Endodermal cell (in vitro differentiated cells): ENCODE measurements around the gene ANAPC10. TPM values are rescaled to one million over a fixed set of nuclear protein-coding genes. Genes with fewer than 3 reads are reported as not detected.

Source experiments
- DNase-seq: peaks from one replicate; pipeline ENCODE4 v3.0.0-alpha.2; 2017
- H3K27ac ChIP-seq: 2 replicates; pipeline ENCODE4 v1.5.1; 2013; ENCODE audit warnings: mild to moderate bottlenecking, low read depth, low read length, moderate library complexity
- H3K27me3 ChIP-seq: 2 replicates; pipeline ENCODE4 v1.6.1; 2013; ENCODE audit warnings: mild to moderate bottlenecking, low read length, moderate library complexity; ENCODE audit not compliant: insufficient read depth, control insufficient read depth, poor library complexity, severe bottlenecking
- H3K36me3 ChIP-seq: 2 replicates; pipeline ENCODE4 v1.7.0; 2013; ENCODE audit warnings: mild to moderate bottlenecking, low read length, moderate library complexity; ENCODE audit not compliant: control insufficient read depth, insufficient read depth
- H3K4me1 ChIP-seq: one replicate; pipeline ENCODE4 v1.7.0; 2013; ENCODE audit warnings: low read length; ENCODE audit not compliant: control insufficient read depth, insufficient read depth
- H3K4me3 ChIP-seq: 2 replicates; pipeline ENCODE4 v1.5.1; 2013; ENCODE audit warnings: mild to moderate bottlenecking, low read length, moderate library complexity
- H3K9ac ChIP-seq: 2 replicates; pipeline ENCODE4 v1.6.1; 2013; ENCODE audit warnings: mild to moderate bottlenecking, low read length, moderate library complexity; ENCODE audit not compliant: poor library complexity, severe bottlenecking; ENCODE audit errors: extremely low read depth
- H3K9me3 ChIP-seq: 2 replicates; pipeline ENCODE4 v1.6.1; 2013; ENCODE audit warnings: mild to moderate bottlenecking, low read length, moderate library complexity; ENCODE audit not compliant: control insufficient read depth
- H3K27ac Mint-ChIP-seq: 2 replicates; pipeline ENCODE4 v1.8.0; 2020; ENCODE audit warnings: mixed read lengths
- H3K27me3 Mint-ChIP-seq: 2 replicates; pipeline ENCODE4 v1.8.0; 2021; ENCODE audit warnings: mild to moderate bottlenecking, mixed read lengths; ENCODE audit not compliant: insufficient read depth
- H3K36me3 Mint-ChIP-seq: 2 replicates; pipeline ENCODE4 v1.8.0; 2020; ENCODE audit warnings: low read depth, mixed read lengths
- H3K4me1 Mint-ChIP-seq: 2 replicates; pipeline ENCODE4 v1.8.0; 2020; ENCODE audit warnings: mixed read lengths
- H3K4me3 Mint-ChIP-seq: 2 replicates; pipeline ENCODE4 v1.8.0; 2020; ENCODE audit warnings: mild to moderate bottlenecking, moderate library complexity, mixed read lengths
- H3K9me3 Mint-ChIP-seq: 2 replicates; pipeline ENCODE4 v1.8.0; 2020; ENCODE audit warnings: mild to moderate bottlenecking, mixed read lengths
- WGBS, 2 experiments: methylation state at CpG; one replicate each; pipeline versions ENCODE4 v1.1.5 to v1.1.7; 2013; ENCODE audit warnings: missing lambda C conversion rate in 2 of 2, mixed read lengths in 1 of 2; ENCODE audit not compliant: insufficient coverage in 1 of 2, insufficient read length in 1 of 2; 5-methylcytosine and 5-hydroxymethylcytosine counted together
- total RNA-seq, 2 donors: library from RNA; stranded (reverse); fragmentation: NEBNext Ultra II Directional in 1 of 2; extraction: Animal tissue kit (Norgen Biotek cat#: 25700) in 1 of 2; gene quantifications; 2 replicates in 1 of 2; 3 replicates in 1 of 2; pipeline ENCODE4 v1.2.1, GENCODE V29; 2021
- TF ChIP-seq, protein P1 (sequence below): fragments of 200-600 bp; sonication (generic); conservative IDR thresholded peaks from 2 replicates; pipeline ENCODE4 v1.5.0; 2021; ENCODE audit warnings: antibody characterized with exemption, mild to moderate bottlenecking

Gene ANAPC10
- total RNA-seq, 2 donors from 2014 or later = 25.0 to 29.6 TPM

GRCh38 chr4:145071560-145071959 is 26.4 kb downstream of the ANAPC10 start:
- Histone ChIP-seq H3K9ac (no peak overlapping the region), H3K27me3 (no peaks in the 10 kb centered on the region), H3K9me3 (no peaks in the 10 kb centered on the region), H3K4me1 (no peaks in the 10 kb centered on the region), H3K36me3 (peaks cover 14% of the 10 kb centered on the region), H3K27ac (no peak overlapping the region), H3K4me3 (no peak overlapping the region)
- H3K36me3 Mint-ChIP-seq = peaks cover 17% of the 10 kb centered on the region
- H3K27ac Mint-ChIP-seq = no peak overlapping the region
- TF ChIP-seq, protein P1, sequence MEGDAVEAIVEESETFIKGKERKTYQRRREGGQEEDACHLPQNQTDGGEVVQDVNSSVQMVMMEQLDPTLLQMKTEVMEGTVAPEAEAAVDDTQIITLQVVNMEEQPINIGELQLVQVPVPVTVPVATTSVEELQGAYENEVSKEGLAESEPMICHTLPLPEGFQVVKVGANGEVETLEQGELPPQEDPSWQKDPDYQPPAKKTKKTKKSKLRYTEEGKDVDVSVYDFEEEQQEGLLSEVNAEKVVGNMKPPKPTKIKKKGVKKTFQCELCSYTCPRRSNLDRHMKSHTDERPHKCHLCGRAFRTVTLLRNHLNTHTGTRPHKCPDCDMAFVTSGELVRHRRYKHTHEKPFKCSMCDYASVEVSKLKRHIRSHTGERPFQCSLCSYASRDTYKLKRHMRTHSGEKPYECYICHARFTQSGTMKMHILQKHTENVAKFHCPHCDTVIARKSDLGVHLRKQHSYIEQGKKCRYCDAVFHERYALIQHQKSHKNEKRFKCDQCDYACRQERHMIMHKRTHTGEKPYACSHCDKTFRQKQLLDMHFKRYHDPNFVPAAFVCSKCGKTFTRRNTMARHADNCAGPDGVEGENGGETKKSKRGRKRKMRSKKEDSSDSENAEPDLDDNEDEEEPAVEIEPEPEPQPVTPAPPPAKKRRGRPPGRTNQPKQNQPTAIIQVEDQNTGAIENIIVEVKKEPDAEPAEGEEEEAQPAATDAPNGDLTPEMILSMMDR = no peak
- peaks cover 2% of the 10 kb centered on the region for H3K4me1 Mint-ChIP-seq
- no peak for DNase-seq
- no peak overlapping the region for H3K4me3 Mint-ChIP-seq
- no peaks in the 10 kb centered on the region for H3K27me3 Mint-ChIP-seq
- no peaks in the 10 kb centered on the region for H3K9me3 Mint-ChIP-seq
- WGBS, 2 experiments = 88 to 100% methylated on average over 1 to 2 of the region's 2 CpGs

DNA sequence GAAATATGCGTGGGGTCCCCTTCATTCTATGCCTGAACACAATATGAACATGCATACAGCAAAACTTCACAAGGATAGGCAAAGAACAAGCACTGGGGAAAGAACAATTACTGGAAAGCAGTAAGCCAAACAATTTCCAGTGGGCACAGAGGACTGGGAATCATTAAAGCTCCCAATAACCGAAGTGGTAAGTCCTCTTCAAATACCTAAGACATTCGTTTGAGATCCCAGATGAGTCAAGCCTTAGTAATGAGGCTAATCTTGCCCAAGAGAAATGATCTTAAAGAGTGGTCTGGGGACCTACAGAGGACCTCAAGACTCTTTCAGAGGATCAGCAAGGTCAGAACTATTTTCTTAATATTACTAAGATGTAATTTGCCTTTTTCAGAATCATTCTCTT is 28.6 kb downstream of the ANAPC10 start:
- H3K4me1 ChIP-seq = no peaks in the 10 kb centered on the region
- H3K27ac ChIP-seq = no peak overlapping the region
- H3K27me3 ChIP-seq = no peaks in the 10 kb centered on the region
- H3K27ac Mint-ChIP-seq = no peak overlapping the region
- H3K36me3 ChIP-seq = peaks cover 12% of the 10 kb centered on the region
- DNase-seq = no peak
- H3K4me3 Mint-ChIP-seq = no peak overlapping the region
- no peak overlapping the region for H3K9ac ChIP-seq
- peaks cover 4% of the 10 kb centered on the region for H3K36me3 Mint-ChIP-seq
- no peaks in the 10 kb centered on the region for H3K9me3 ChIP-seq
- no peaks in the 10 kb centered on the region for H3K27me3 Mint-ChIP-seq
- TF ChIP-seq, protein P1 = no peak
- no peak overlapping the region for H3K4me3 ChIP-seq
- WGBS, 2 experiments = 81 to 89% methylated on average over 2 to 3 of the region's 3 CpGs
- H3K4me1 Mint-ChIP-seq = peaks cover 13% of the 10 kb centered on the region
- H3K9me3 Mint-ChIP-seq = no peaks in the 10 kb centered on the region

GRCh38 chr4:145066063-145066501 is 31.9 kb downstream of the ANAPC10 start:
- WGBS, 2 experiments = 8 to 24% methylated on average over 2 of the region's 2 CpGs
- Histone ChIP-seq H3K9me3 (peaks cover 5% of the 10 kb centered on the region), H3K4me3 (no peak overlapping the region), H3K36me3 (peaks cover 22% of the 10 kb centered on the region), H3K27ac (peak overlapping the region; percentile 62), H3K9ac (no peak overlapping the region), H3K27me3 (no peaks in the 10 kb centered on the region), H3K4me1 (no peaks in the 10 kb centered on the region)
- no peak for DNase-seq
- Mint-ChIP-seq H3K27ac (no peak overlapping the region), H3K4me1 (peaks cover 13% of the 10 kb centered on the region), H3K4me3 (no peak overlapping the region), H3K36me3 (peaks cover 16% of the 10 kb centered on the region), H3K27me3 (no peaks in the 10 kb centered on the region), H3K9me3 (no peaks in the 10 kb centered on the region)
- TF ChIP-seq, protein P1 = no peak
